CD4-positive, alpha-beta T cell (primary cell): Measurements from ENCODE around the gene CDC25A. TPM values are rescaled to one million over a fixed set of nuclear protein-coding genes. Genes with fewer than 3 reads are reported as not detected.

Source experiments
- ATAC-seq: fragments of 200-7000 bp; cut with Tn5 transposase; one replicate; pipeline ENCODE4 v1.10.0; 2022; ENCODE audit warnings: mild to moderate bottlenecking; ENCODE audit not compliant: poor library complexity
- CTCF ChIA-PET: fragments of 350-600 bp; sonication (Branson Sonifier 250); formaldehyde crosslinking; loops from one replicate; lab custom pipeline; 2021; ENCODE audit warnings: antibody characterized with exemption, inconsistent platforms; lab: Charles Lee
- POLR2A ChIA-PET: fragments of 350-600 bp; sonication (Branson Sonifier 250); formaldehyde crosslinking; loops from one replicate; lab custom pipeline; 2021; ENCODE audit warnings: antibody characterized with exemption, inconsistent platforms; lab: Charles Lee
- DNase-seq, 14 experiments: peaks; one replicate each; pipeline ENCODE4 v3.0.0-alpha.2; 2013 to 2020; ENCODE audit warnings: mixed read lengths in 2 of 14
- H3K27ac ChIP-seq, 2 donors: one replicate each; pipeline versions ENCODE4 v1.5.1 to v1.7.0; 2013; ENCODE audit warnings: low read length in 2 of 2, low read depth in 1 of 2, mild to moderate bottlenecking in 1 of 2
- H3K27me3 ChIP-seq, 2 experiments: 1 replicate in 1 of 2; 2 replicates in 1 of 2; pipeline versions ENCODE4 v1.6.1 to v1.7.0; 2013; ENCODE audit warnings: low read length in 2 of 2, control low read depth in 1 of 2, mild to moderate bottlenecking in 1 of 2, moderate library complexity in 1 of 2; ENCODE audit not compliant: insufficient read depth in 2 of 2, control insufficient read depth in 1 of 2
- H3K36me3 ChIP-seq: one replicate; pipeline ENCODE4 v1.6.1; 2013; ENCODE audit warnings: low read length, control low read depth; ENCODE audit not compliant: insufficient read depth
- H3K4me1 ChIP-seq: one replicate; pipeline ENCODE4 v1.6.1; 2013; ENCODE audit warnings: low read length, control low read depth; ENCODE audit not compliant: insufficient read depth
- H3K4me3 ChIP-seq: one replicate; pipeline ENCODE4 v1.5.1; 2013; ENCODE audit warnings: mild to moderate bottlenecking, low read length, moderate library complexity
- H3K9me3 ChIP-seq, 2 experiments: 1 replicate in 1 of 2; 2 replicates in 1 of 2; pipeline versions ENCODE4 v1.6.1 to v1.7.0; 2013; ENCODE audit warnings: low read length in 2 of 2, mild to moderate bottlenecking in 2 of 2, control low read depth in 1 of 2, moderate library complexity in 1 of 2; ENCODE audit not compliant: control insufficient read depth in 1 of 2, insufficient read depth in 1 of 2
- H3K27ac Mint-ChIP-seq: one replicate; pipeline ENCODE4 v1.8.0; 2020; ENCODE audit warnings: mixed read lengths
- H3K27me3 Mint-ChIP-seq: one replicate; pipeline ENCODE4 v1.8.0; 2021; ENCODE audit warnings: mixed read lengths
- H3K36me3 Mint-ChIP-seq: one replicate; pipeline ENCODE4 v1.8.0; 2021; ENCODE audit warnings: low read depth, mixed read lengths
- H3K4me1 Mint-ChIP-seq: one replicate; pipeline ENCODE4 v1.8.0; 2021; ENCODE audit warnings: low read depth, mixed read lengths
- H3K4me3 Mint-ChIP-seq: one replicate; pipeline ENCODE4 v1.8.0; 2020; ENCODE audit warnings: mild to moderate bottlenecking, mixed read lengths
- H3K9me3 Mint-ChIP-seq: one replicate; pipeline ENCODE4 v1.8.0; 2020; ENCODE audit warnings: mixed read lengths
- intact Hi-C, 2 experiments: fragments of 100-400 bp; cut with DNase I in 1 of 2; cut with micrococcal nuclease in 1 of 2; formaldehyde crosslinking; loops; one replicate each; pipeline versions ENCODE4 v1.15.1 to v1.9.0; 2023 to 2025; cut with DNase I, micrococcal nuclease
- total RNA-seq, 174 experiments: library from RNA in 2 of 174; stranded (reverse) in 2 of 174; gene quantifications; one replicate each; pipeline ENCODE4 v1.2.3 and lab custom pipeline; 2021 to 2026
- TF ChIP-seq, protein P1 (sequence below): fragments of 200-600 bp; IDR thresholded peaks from one replicate; pipeline ENCODE4 v1.8.0; 2022; ENCODE audit warnings: antibody characterized with exemption, mild to moderate bottlenecking

CDC25A gene
- total RNA-seq, 2 experiments from 2014 or later: 0.14 TPM; not detected in 1

DNA sequence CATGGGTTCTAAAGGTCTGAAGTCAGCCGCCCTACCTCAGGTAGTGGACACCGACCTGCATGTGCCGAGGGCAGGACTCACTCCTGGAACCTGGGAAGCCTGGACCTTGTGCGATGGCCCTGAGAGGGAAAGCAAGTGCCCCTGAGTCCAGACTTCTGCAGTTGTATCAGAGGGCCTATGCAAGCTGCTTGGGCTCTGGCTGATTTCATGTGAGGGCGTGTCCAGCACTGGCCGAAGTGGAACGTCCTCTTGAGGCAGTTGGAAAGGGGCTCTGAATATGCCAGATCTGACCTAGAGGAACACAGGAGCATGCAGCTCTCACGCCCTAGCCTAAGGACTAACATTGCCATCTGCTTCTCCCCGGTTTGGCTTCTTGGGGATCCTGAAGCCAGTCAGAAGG, 32.5 kb upstream of the CDC25A start:
- Histone ChIP-seq H3K9me3 (no peaks in the 10 kb centered on the region), H3K36me3 (no peaks in the 10 kb centered on the region), H3K27me3 (no peaks in the 10 kb centered on the region), H3K4me1 (no peaks in the 10 kb centered on the region), H3K4me3 (no peak overlapping the region), H3K27ac (no peak overlapping the region)
- no peaks in the 10 kb centered on the region for H3K36me3 Mint-ChIP-seq
- intact Hi-C loops: no loop called here
- DNase-seq (no peak), ATAC-seq (no peak)
- ChIA-PET POLR2A (no interaction called here), CTCF (no interaction called here)
- H3K9me3 Mint-ChIP-seq: no peaks in the 10 kb centered on the region
- H3K4me1 Mint-ChIP-seq: no peaks in the 10 kb centered on the region
- H3K4me3 Mint-ChIP-seq: no peak overlapping the region
- TF ChIP-seq, protein P1, sequence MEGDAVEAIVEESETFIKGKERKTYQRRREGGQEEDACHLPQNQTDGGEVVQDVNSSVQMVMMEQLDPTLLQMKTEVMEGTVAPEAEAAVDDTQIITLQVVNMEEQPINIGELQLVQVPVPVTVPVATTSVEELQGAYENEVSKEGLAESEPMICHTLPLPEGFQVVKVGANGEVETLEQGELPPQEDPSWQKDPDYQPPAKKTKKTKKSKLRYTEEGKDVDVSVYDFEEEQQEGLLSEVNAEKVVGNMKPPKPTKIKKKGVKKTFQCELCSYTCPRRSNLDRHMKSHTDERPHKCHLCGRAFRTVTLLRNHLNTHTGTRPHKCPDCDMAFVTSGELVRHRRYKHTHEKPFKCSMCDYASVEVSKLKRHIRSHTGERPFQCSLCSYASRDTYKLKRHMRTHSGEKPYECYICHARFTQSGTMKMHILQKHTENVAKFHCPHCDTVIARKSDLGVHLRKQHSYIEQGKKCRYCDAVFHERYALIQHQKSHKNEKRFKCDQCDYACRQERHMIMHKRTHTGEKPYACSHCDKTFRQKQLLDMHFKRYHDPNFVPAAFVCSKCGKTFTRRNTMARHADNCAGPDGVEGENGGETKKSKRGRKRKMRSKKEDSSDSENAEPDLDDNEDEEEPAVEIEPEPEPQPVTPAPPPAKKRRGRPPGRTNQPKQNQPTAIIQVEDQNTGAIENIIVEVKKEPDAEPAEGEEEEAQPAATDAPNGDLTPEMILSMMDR: no peak
- no peaks in the 10 kb centered on the region for H3K27me3 Mint-ChIP-seq
- no peak overlapping the region for H3K27ac Mint-ChIP-seq

DNA sequence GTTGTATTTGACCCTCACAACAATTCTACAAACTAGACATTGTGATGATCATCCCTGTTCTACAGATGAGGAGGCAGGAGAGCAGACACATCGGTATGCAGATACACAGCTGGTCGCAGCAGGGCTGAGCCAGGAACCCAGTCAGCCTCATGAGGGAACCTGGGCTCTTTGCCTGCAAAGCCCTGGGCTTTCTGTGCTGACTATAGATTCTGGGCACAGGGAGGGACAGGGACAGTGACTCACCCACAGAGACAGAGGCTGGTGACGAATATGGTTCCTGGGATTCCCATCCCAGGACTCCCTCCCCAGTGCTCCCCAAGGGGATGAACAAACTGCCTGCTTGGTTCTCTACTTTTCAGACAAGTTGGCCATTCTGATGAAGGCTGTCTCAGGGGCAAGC, 31.3 kb upstream of the CDC25A start:
- Histone ChIP-seq H3K27me3 (no peaks in the 10 kb centered on the region), H3K4me1 (no peaks in the 10 kb centered on the region), H3K27ac (no peak overlapping the region), H3K4me3 (no peak overlapping the region), H3K36me3 (no peaks in the 10 kb centered on the region), H3K9me3 (no peaks in the 10 kb centered on the region)
- ATAC-seq: no peak
- intact Hi-C loops: no loop called here
- Mint-ChIP-seq H3K9me3 (no peaks in the 10 kb centered on the region), H3K27ac (no peak overlapping the region), H3K27me3 (no peaks in the 10 kb centered on the region), H3K36me3 (no peaks in the 10 kb centered on the region), H3K4me1 (no peaks in the 10 kb centered on the region), H3K4me3 (no peak overlapping the region)
- DNase-seq: no peak
- TF ChIP-seq, protein P1: no peak
- ChIA-PET POLR2A (no interaction called here), CTCF (no interaction called here)

DNA sequence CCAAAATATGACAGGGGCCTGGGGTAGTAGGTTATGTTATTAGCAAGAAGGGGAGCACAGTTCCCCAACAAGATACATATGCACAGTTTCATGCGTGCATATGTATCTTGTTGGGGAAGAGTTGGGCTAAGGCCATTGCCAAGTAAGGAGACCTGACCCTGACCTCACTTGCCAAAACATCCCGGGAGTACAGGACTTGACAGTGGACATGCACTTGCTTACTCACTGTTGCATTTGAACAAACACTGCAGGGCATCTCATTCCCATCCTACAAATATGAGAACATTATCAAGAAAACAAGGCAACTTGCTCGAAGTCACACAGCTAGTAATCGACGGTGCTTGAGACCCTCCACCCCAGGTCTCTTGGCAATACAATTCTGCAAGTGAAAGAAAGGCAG, 30.3 kb upstream of the CDC25A start:
- TF ChIP-seq, protein P1: no peak
- CTCF ChIA-PET: no interaction called here
- Mint-ChIP-seq H3K4me1 (no peaks in the 10 kb centered on the region), H3K4me3 (no peak overlapping the region), H3K27me3 (no peaks in the 10 kb centered on the region), H3K27ac (no peak overlapping the region), H3K36me3 (no peaks in the 10 kb centered on the region), H3K9me3 (no peaks in the 10 kb centered on the region)
- DNase-seq (no peak), ATAC-seq (no peak)
- H3K4me1 ChIP-seq: no peaks in the 10 kb centered on the region
- H3K36me3 ChIP-seq: no peaks in the 10 kb centered on the region
- no peak overlapping the region for H3K27ac ChIP-seq
- H3K9me3 ChIP-seq: no peaks in the 10 kb centered on the region
- H3K4me3 ChIP-seq: no peak overlapping the region
- POLR2A ChIA-PET: no interaction called here
- intact Hi-C loops: no loop called here
- H3K27me3 ChIP-seq: no peaks in the 10 kb centered on the region
